ENCODE results near the gene SLC37A1.

SLC37A1 gene

GRCh38 chr21:42578761-42579415 lies 65.2 kb downstream of the SLC37A1 start:
- no peak for DNase-seq (ENCODE audit: low read depth)

GRCh38 chr21:42579456-42580075 lies 65.9 kb downstream of the SLC37A1 start:
- no peak for DNase-seq (ENCODE audit: low read depth)

DNA sequence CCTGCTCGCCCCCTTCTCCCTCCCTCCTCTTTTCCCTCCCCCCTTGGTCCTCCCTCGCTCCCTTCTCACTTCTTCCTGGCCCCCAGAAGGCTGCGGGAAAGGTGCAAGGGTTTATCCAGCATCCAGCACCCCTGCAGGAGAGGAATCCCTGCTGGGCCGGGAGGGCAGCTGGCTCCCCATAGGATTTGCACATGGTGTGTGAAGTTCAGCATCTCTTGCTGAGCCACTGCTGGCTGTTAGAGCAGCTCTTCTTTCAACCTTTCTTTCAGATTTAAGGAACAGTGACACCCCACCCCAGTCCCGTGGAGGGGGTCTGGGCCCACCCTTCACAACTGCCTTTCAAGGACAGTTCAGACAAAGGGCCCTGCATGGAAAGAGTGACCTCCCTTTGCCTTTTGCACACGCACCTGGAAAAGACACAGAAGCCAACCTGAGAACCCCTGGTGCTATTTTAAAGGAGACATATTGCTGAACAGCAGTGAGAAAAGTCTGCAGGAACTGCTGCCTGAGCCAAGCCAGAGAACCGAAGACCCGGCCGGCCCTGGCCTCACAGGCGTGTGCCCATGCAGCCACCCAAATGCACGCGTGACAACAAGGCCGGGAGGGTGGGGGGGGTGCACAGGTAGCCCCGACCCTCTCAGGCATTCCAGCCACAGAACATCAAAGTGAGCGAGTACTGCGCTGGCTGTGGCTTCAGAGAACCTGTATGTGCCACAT lies 66.6 kb downstream of the SLC37A1 start:
- DNase-seq (ENCODE audit: low read depth), result no peak

GRCh38 chr21:42580793-42581321 lies 67.2 kb downstream of the SLC37A1 start:
- DNase-seq (ENCODE audit: low read depth), result no peak

- DNase-seq (ENCODE audit: low read depth), result no peak
Observed at GRCh38 chr21:42581336-42581992, 67.8 kb downstream of the SLC37A1 start.

DNA sequence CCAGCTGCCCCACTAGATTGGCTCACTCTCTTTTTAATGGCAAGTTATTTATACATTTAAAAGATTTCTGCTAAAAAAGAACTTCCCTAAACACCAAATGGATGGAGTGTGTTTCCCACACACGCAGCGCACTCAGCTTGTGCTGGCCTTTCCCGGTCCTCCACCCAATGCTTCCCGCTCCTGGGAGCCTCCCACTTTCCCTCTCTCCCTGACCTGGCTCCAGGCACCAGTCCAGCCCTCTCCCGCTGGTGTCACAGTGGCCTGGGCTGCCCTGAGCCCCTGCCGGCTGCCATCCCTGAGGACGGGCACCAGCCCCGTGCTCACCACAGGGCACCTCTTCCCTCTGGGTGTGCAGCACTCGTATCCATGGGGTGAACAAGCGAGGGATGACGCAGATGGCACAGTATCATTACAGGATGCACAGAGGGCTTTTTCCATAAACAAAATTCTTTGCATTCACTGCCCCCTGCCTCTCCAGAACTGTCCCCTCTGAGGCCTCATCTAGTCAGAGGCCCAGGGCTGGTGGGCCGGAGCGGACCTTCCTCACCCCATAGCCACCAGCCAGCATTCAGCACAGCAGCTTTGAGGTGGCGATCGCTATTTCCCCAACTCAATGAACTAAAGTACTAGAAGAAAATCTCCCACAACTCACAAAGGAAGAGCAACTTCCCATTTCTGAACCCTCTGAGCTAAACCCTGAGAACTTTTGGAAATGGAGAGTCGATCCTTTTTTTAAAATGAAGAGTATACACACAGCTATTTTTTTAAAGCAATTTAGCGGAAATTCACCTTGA lies 68.5 kb downstream of the SLC37A1 start:
- no peak for DNase-seq (ENCODE audit: low read depth)

GRCh38 chr21:42582787-42583476 lies 69.3 kb downstream of the SLC37A1 start:
- DNase-seq (ENCODE audit: low read depth), result no peak

DNA sequence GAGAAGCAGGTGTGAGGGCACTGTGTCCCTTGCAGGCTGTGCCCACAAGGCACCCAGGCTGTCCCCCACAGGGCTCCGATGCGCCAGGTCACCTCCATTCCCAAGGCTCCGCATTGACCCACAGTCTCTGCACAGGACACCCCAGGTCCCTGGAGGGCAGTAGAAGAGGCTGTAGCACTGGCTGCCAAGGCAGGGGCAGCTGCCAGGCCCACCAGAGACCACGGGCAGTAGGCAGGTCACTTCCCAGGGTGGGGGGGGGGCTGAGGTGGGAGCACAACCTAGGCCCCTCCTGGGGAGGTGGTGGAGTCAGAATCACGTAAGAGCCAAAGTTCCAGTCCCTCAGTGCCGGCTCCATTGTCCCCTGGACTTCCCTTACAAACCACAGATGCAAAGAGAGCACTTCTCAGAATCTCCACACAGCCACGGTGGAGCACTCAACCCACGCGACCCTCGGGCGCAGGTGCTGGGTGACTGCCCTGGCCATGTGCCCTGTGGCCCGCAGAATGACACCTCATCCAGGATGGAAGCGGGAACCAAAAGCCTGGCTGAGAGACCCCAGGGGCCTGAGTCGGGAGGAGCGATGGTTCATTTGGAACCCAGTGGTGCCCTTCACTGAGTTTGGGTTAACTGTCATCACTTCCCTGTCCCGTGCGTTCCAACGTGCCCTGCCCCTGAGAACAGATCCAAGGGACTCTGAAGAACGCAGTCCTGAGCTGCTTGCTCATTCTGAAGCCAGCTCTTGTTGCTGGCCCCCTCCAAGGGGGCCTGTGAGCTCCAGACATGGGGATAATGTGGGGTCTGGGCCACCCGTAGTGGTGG lies 70.0 kb downstream of the SLC37A1 start:
- DNase-seq (ENCODE audit: low read depth), result no peak

DNA sequence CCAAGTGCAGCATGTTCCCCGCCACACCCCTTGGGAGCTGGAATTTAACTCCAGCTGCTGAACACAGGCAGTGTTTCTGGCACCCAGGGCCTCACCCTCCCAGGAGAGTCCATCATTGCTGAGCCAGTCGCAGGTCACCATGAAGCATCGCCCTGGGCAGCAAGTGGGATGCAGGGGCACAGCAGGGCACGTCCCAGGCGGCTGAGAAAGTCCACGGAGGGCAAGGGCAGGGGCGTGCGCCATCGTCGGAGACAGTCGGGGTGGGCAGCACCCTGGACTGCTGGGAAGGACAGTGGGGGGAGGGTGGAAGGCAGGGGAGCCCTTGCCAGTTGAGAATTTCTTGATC lies 70.6 kb downstream of the SLC37A1 start:
- no peak for DNase-seq (ENCODE audit: low read depth)

GRCh38 chr21:42585881-42586280 lies 72.2 kb downstream of the SLC37A1 start:
- no peak for DNase-seq (ENCODE audit: low read depth)

DNA sequence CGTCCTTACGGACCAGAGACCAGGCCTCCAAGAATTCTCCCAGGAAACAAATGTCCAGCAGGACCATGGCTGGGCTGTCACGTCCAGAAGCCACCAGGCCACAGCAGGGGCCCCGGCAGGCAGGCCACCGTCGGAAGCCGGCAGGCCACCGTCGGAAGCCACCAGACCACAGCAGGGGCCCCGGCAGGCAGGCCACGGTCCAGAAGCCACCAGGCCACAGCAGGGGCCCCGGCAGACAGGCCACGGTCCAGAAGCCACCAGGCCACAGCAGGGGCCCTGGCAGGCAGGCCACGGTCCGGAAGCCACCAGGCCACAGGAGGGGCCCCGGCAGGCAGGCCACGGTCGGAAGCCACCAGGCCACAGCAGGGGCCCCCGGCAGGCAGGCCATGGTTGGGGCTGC lies 72.8 kb downstream of the SLC37A1 start:
- no peak for DNase-seq (ENCODE audit: low read depth)

GRCh38 chr21:42587036-42587435 lies 73.4 kb downstream of the SLC37A1 start:
- no peak for DNase-seq (ENCODE audit: low read depth)

DNA sequence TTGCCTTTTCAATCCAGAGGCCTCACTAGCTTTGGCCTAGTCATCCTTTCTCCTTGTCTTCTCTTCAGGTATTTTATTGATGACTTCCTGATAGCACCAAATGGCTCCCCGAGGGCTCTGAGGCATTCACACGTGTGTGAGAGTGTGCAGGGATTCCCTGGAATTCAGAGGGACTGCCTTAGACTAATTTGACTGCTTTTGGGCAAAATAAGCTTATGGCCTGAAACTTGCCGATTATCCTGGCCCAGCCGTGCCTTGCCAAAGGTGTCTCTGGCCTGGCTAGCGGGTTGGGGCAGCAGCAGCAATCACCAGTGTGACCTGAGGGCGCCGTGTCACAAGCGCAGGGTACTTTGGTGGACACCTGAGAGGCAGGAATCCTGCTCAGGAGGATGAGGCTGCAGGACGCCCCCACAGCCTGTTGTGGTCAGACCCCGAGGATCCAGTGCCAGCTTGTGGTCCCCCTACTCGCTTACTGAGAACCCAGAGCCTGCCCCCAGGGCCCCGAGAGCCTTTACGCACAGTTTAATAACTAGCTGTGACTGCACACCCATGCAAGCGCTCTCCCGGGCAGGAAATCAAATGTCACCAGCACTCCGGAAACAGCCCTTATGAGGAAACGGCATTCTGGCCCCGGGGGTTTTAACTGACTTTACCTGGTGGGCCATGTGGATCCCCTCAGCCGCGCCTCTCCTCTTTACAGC lies 76.9 kb downstream of the SLC37A1 start:
- DNase-seq (ENCODE audit: low read depth), result no peak

DNA sequence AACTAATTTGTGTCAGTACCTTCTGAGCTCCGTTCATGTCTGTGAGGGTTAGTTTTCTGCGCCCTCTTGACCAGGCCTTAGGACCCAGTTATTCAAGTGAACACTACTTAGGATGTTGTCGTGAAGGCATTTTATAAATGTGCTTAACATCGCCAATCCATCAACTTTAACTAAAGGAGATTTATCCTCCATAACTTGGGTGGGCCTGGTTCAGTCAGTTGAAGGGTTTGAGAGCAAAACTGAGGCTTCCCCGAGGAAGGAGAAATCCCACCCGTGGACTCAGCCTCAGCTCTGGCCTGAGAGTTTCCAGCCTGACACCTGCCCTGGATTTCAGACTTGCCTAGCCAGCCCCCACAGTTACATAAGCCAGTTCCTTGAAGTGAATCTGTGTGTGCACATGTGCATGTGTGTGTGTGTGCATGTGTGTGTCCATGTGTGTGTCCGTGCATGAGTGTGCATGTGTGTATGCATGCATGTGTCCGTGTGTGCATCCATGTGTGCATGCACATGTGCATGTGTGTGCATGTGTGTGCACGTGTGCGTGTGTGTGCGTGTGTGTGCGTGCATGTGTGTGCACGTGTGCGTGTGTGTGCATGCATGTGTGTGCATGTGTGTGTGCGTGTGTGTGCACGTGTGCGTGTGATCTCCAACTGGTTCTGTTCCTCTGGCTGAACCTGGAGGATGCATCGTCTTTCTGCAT lies 77.7 kb downstream of the SLC37A1 start:
- no peak for DNase-seq (ENCODE audit: low read depth)

DNA sequence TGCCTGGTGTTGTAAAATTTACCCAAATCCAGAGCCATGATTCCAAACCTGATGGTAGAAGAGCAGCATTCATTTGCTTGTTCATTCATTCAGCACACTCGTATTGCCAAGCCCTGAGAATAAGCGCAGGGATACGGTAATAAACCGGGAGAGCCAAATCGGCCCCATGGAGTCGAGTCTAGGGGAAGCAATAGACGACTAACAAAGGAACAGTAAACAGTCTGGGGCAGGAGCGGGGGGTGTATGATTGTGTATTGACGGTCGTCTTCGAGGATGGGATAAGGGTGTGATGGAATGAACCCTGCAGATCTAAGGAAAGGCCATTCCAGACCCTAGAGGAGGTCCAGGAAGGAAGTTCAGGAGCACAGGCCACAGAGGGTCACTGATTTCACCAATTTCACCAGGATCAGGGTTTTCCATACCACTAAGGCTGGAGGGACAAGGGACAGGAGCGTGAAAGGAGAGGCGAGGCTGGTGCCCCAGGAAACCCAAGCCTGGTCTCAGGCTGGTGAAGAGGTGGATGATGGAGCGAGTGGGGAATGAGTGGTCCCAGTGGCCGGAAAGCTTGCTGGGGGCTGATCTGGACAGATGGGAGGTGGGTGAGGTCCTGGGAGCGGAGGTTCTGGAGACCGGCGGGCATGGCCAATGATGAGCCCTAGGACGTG lies 78.6 kb downstream of the SLC37A1 start:
- no peak for DNase-seq (ENCODE audit: low read depth)

- peak; percentile 26 for DNase-seq (ENCODE audit: low read depth)
Observed at GRCh38 chr21:42593007-42593814, 79.6 kb downstream of the SLC37A1 start.

DNA sequence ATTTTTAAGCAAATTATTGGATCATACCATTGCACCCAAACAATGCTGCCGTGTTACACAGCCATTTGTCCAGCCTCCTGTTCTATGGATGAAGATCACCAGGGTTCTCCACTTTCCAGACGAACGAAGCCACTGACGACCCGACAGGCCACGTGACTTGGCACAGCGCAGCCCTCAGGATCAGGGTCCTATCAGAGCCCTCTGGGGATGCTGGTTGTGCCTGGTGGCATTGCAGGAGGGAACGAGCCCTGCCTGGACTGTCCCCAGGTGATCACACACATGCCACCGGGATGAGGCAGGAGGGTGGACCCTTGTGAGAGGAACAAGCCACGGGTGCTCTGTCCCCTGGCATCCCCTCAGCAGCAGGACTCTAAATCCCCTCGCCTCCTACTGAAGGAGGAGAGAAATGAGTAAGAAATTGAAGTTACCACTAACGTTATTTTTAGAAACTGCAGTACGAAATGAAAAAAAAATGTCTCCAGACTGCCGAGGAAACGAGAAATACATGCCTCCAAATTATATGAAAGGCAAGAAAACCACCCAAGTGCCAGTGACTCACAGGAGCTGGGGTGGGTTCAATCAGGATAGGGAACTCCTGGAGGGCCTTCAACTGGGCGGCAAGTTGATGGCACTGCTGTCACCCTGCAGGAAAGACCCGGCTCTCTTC lies 81.1 kb downstream of the SLC37A1 start:
- no peak for DNase-seq (ENCODE audit: low read depth)

Measured in fibroblast of the conjunctiva (primary cell).